ENCODE measurements around the gene GCG.

GCG gene

DNA sequence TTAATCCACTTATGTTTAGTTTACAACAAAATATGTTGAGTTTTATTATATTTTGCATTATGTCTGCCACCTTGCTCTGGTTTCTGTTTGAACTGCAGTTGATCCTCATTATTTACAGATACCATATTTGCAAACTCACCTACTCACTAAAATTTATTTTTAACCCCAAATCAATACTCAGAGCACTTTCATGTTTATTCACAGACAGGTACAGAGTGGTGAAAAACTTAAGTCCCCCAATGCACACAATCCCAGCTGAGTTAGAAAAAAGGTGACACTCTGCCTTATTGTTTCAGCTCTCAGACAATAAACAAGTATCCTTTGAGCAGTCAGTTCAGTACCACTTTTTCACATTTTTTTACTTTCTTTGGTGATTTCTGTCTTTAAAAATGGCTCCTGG lies 13.7 kb downstream of the GCG start:
- no peak overlapping the region for H3K4me3 ChIP-seq (replicated peaks; ENCODE audit: low read depth, low read length)
- no peak for TF ChIP-seq CTCF (IDR thresholded peaks at IDR 0.05; ENCODE audit: low read depth, low read length, missing control alignments)
- no peak for DNase-seq (ENCODE audit: extremely low read depth, low read depth)

- no peak for DNase-seq (ENCODE audit: extremely low read depth, low read depth)
Observed at GRCh38 chr2:162127422-162127821, 24.6 kb downstream of the GCG start.

GRCh38 chr2:162126527-162126926 lies 25.5 kb downstream of the GCG start:
- no peak for DNase-seq (ENCODE audit: extremely low read depth, low read depth)
- TF ChIP-seq CTCF (IDR thresholded peaks at IDR 0.05; ENCODE audit: low read depth, low read length, missing control alignments), result no peak
- no peak overlapping the region for H3K4me3 ChIP-seq (replicated peaks; ENCODE audit: low read depth, low read length)

More at GRCh38 chr2:162127422-162127821, 24.6 kb downstream of the GCG start:
- no peak for TF ChIP-seq CTCF (IDR thresholded peaks at IDR 0.05; ENCODE audit: low read depth, low read length, missing control alignments)
- no peak overlapping the region for H3K4me3 ChIP-seq (replicated peaks; ENCODE audit: low read depth, low read length)

DNA sequence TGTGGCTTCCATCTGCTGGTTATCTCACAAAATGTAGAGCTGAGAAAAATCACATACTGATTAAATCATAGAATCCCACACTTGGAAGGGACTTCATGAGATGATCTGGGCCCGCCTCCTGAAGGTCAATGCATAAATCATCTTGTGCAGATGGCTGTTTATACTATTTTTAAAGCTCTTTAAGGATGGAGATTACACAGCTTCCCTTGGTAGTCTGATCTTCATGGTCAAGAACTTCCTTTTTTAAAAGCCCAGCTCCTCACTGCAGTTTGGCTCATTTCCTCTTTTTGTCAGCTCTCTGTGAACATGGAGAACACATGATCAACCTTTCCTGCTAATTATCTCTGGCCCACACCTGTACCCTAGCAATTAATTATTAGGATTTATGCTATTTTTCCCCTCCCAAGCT lies 25.9 kb downstream of the GCG start:
- no peak overlapping the region for H3K4me3 ChIP-seq (replicated peaks; ENCODE audit: low read depth, low read length)
- TF ChIP-seq CTCF (IDR thresholded peaks at IDR 0.05; ENCODE audit: low read depth, low read length, missing control alignments), result no peak
- no peak for DNase-seq (ENCODE audit: extremely low read depth, low read depth)

DNA sequence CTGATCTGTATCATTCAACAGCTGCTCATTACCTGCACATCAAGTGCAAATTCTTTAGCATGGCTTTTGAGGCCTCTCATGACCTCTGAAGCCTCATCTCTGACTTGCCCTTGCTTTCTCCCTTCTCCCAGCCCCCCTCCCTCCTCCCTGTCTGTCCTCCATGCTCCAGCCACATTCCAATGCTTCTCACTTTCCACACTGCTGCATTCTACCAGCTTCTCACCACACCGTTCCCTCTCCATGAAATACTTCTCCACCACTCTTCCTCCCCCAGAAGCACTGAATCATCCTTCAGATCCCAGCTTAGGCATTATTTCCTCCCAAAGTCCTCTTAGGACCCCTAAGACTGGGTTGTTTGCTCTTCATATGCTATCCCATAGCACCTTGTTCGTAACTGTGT lies 26.9 kb downstream of the GCG start:
- TF ChIP-seq CTCF (IDR thresholded peaks at IDR 0.05; ENCODE audit: low read depth, low read length, missing control alignments), result no peak
- DNase-seq (ENCODE audit: extremely low read depth, low read depth), result no peak
- H3K4me3 ChIP-seq (replicated peaks; ENCODE audit: low read depth, low read length), result no peak overlapping the region

DNA sequence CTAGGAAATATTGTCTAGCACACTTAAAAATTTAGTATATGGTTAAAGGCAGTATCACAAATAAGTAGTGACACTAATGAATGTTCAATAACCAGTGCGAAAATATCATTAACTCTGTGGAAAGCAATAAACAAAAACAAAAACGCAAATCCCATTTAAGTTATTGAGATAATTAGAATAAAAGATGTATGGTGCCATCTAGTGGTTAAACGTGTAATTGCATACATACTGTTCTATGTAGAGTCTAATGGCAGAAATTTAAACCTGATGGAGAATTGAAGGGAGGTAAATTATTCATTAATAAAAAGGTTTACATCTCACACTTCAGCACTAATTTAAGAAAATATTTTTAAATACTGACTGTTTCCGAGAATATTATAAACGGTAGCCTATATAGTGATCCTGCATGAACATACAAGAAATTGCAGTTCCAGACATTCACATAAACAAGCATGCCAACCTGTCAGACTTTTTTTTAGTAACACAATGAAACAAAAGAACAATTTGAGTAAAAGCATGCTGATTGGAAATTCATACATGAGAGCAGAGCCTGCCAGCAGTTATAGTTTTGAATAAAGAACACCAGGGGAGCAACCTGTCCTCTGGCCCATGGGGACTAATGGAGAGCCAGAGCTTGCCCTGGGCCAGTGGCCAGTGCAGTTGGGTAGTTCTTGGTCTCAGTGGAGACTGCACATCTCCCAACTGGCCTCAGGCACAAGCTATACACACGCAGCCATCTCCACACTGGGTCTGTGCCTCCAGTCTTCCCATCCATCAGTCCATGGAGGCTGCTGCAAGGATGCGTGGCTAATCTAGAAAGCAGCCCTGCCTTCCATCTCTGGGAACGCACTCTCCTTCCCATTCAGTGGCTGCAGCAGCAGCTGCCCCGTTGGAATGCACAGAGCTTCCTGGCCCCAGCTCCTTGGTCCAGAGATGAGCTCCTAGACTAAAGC lies 28.0 kb downstream of the GCG start:
- TF ChIP-seq CTCF (IDR thresholded peaks at IDR 0.05; ENCODE audit: low read depth, low read length, missing control alignments), result peak; percentile 22
- DNase-seq (ENCODE audit: extremely low read depth, low read depth), result peak; percentile 70

More for the DNA sequence above, 28.0 kb downstream of the GCG start:
- H3K4me3 ChIP-seq (replicated peaks; ENCODE audit: low read depth, low read length), result no peak overlapping the region
